NCI-H748 (cell line): Measurements from ENCODE around the gene MEPCE.
A peak's percentile ranks its signal among the peaks of the same experiment; 100 is the strongest.

Source experiments
- DNase-seq: peaks from one replicate; lab custom pipeline; 2025; ENCODE audit not compliant: unreplicated experiment; lab: John Stamatoyannopoulos, UW

Gene MEPCE, protein sequence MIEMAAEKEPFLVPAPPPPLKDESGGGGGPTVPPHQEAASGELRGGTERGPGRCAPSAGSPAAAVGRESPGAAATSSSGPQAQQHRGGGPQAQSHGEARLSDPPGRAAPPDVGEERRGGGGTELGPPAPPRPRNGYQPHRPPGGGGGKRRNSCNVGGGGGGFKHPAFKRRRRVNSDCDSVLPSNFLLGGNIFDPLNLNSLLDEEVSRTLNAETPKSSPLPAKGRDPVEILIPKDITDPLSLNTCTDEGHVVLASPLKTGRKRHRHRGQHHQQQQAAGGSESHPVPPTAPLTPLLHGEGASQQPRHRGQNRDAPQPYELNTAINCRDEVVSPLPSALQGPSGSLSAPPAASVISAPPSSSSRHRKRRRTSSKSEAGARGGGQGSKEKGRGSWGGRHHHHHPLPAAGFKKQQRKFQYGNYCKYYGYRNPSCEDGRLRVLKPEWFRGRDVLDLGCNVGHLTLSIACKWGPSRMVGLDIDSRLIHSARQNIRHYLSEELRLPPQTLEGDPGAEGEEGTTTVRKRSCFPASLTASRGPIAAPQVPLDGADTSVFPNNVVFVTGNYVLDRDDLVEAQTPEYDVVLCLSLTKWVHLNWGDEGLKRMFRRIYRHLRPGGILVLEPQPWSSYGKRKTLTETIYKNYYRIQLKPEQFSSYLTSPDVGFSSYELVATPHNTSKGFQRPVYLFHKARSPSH

DNA sequence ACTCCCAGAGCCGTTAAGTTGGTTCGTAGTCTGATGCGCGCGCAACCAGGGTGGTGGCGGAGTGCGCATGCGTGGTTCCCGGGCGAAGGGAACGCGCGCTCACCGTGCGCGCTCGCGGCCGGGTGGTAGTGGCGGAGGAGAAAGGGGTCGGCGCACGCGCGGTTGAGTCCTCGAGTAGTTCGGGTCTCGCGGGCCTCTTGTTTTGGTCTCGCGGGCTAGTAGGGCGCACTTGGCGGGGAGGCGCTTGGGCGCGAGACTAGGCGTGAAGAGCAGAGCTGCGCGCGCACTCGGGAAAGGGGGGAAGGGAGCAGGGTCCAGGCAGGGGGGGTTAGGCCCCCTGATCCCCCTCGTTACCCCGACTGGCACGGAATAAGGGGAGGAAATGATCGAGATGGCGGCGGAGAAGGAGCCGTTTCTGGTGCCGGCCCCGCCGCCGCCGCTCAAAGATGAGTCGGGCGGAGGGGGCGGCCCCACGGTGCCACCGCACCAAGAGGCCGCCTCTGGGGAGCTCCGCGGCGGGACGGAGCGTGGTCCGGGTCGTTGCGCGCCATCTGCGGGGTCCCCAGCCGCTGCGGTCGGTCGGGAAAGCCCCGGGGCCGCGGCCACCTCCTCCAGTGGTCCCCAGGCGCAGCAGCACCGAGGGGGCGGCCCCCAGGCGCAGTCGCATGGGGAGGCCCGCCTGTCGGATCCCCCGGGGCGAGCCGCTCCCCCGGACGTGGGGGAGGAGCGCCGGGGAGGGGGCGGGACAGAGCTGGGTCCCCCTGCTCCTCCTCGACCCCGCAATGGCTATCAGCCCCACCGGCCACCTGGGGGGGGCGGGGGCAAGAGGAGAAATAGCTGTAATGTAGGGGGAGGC, at the start of gene MEPCE:
Gene MEPCE, plus strand, starts transcription at position 195 of the 856 bp plus-strand sequence. Its CDS starts 188 bp downstream, at position 383.
- DNase-seq, result peak; percentile 98

DNA sequence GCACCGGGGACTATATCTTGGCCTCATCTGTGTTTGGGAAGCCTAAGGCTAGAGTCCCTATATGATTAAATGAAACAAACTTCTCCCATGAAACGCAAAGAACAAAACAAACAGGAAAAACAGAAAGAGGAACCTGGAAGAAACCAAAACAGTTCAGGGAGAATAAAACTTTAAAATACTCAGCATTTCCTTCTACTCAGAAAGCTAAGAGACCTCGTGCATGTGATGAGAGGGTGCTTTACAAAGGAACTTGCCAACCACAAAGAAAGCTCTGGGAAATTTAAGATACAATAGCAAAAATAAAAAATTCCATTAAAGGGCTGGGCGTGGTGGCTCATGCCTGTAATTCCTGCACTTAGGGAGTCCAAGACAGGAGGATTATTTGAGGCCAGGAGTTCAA, 49.4 kb upstream of the MEPCE start:
- no peak for DNase-seq

DNA sequence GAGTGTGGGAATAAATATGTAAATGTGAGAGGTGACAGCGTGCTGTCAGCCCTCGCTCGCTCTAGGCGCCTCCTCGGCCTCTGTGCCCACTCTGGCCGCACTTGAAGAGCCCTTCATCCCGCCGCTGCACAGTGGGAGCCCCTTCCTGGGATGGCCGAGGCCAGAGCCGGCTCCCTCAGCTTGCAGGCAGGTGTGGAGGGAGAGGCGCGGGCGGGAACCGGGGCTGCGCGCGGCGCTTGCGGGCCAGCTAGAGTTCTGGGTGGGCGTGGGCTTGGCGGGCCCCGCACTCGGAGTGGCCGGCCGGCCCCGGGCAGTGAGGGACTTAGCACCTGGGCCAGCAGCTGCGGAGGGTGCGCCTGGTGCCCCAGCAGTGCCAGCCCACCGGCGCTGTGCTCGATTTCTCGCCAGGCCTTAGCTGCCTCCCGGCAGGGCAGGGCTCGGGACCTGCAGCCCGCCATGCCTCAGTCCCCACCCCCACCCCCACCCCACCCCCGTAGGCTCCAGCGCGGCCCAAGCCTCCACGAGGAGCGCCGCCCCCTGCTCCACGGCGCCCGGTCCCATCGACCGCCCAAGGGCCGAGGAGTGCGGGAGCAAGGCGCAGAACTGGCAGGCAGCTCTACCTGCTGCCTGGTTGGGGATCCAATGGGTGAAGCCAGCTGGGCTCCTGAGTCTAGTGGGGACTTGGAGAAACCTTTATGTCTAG, 47.9 kb upstream of the MEPCE start:
- DNase-seq, result peak; percentile 57

DNA sequence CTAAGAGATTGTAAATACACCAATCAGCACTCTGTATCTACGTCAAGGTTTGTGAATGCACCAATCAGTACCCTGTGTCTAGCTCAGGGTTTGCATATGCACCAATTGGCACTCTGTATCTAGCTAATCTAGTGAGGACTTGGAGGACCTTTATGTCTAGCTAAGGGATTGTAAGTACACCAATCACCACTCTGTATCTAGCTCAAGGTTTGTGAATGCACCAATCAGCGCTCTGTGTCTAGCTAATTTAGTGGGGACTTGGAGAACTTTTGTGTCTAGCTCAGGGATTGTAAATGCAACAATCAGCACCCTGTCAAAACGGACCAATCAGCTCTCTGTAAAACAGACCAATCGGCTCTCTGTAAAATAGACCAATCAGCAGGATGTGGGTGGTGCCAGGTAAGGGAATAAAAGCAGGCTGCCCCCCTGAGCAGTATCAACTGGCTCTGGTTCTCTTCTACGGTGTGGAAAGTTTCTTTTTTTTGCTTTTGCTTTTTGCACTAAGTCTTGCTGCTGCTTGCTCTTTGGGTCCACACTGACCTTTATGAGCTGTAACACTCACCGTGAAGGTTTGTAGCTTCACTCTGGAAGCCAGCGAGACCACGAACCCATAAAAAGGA, 47.3 kb upstream of the MEPCE start:
- peak; percentile 93 for DNase-seq

DNA sequence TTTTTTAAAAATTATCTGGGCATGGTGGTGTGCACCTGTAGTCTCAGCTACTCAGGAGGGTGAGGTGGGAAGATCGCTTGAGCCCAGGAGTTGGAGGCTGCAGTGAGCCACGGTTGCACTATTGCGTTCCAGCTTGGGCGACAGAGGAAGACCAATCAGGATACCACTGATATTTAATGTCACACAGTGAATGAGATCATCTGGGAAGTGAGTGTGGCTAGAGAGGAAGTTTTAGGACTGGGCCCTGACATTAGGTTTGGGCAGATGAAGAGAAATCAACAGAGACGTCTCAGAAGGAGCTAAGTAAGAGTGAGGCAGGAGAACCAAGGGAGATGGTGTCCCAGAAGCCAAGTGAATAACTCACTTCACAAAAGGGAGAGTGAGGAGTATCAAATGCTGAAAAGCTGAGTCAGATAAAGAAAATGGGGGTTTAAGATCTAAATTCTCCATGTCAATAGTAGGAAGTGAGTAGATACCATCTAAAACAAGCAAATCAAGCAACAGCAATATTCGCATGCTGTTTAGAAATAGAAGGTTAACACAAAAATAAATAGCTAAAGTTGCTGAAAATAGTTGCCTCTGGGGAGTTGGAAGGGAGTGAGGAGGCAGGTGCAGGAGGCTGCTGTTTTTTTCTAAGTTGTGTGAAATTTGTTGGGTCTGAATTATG, 44.9 kb upstream of the MEPCE start:
- DNase-seq, result no peak

DNA sequence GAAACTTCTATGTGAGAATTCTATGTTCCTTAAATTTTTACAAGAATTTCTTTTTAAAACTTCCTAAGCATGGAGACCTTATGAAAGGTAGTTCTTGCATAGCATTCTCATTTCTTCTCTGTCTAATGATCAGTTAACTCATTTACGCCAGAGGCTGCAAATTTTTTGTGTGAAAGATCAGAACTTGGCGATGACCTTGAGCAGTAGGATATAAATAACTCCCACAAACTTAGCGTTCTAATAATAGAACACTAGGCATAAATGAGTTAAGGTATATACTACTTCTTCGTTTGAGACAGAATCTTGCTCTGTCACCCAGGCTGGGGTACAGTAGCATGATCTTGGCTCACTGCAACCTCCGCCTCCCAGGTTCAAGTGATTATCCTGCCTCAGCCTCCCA, 42.7 kb upstream of the MEPCE start:
- no peak for DNase-seq

DNA sequence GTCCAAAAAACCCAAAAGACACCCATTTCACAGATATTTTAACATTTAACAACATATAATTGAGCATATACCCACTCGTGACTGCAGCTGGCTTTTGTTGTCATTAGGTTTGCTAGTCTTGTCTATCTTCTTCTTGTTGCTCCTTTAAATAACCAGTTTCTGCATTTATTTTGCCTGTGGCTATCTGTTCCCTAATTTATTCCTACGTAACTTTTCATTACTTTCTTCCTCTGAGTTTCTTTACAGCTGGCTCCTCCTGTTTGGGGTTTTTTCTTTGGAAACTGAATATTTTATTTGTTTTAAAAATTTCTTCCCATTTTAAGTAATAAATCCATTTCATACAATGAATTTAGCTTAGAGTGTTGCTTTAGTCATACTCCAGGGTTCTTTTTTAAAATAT, 41.9 kb upstream of the MEPCE start:
- DNase-seq, result no peak

DNA sequence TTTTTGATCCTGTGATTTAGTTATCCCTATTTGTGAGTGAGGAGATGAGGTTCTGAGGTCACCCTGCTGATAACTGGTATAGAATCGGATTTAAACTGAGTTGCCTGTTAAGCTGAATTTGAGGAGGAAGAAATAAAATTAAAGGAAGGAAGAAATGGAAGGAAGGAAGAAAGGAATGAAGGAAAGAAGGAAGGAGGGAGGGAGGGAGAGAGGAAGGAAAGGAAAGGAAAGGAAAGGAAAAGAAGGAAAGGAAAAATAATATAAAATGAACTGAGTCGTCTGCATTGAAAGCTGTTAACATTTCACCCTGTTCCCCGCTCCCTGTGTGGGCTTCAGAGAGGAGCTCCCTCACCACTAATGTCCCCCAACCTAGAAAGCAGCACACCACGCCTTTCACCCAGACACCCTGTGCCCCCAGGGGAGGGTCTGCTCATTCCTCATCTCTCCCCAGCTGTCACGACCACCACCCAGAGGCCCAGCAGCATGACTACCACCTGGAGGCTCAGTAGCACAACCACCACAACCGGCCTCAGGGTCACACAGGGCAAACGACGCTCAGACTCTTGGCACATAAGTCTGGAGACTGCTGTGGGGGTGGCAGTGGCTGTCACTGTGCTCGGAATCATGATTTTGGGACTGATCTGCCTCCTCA, 40.1 kb upstream of the MEPCE start:
- DNase-seq, result no peak

DNA sequence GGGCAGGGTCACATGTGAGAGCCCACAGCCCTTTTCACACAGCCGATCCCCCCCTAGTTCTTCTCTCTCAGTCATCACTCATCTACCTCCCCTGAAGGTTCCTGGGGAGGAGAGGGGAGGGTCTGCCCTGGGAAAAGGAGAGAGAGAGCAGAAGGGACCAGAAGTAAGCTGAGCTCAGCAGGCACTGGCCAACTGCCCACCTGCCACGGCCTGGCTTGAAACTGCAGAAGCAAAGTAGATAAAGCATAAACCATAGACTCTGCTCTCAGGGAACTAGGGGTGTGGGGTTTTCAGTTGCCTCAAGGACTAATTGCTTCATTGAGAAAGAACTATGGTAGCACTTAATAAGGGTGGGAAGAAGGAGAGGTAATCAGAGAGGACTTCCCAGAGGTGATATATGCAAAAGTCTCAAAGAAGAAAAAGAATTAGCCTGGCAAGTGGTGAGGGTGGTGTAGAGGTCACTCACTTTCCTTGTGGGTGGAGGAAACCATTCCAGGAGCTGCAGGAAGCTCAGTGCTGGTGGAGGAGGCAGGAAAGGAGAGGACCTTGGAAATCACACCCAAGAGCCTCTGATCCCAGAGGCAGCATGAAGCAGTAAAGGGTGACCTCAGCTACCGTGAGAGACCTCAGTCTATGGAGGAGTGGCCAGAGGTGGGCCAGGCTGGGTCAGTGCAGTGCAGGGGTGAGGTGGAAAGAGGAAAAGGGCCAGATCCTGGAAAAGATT, 39.2 kb upstream of the MEPCE start:
- DNase-seq, result no peak

DNA sequence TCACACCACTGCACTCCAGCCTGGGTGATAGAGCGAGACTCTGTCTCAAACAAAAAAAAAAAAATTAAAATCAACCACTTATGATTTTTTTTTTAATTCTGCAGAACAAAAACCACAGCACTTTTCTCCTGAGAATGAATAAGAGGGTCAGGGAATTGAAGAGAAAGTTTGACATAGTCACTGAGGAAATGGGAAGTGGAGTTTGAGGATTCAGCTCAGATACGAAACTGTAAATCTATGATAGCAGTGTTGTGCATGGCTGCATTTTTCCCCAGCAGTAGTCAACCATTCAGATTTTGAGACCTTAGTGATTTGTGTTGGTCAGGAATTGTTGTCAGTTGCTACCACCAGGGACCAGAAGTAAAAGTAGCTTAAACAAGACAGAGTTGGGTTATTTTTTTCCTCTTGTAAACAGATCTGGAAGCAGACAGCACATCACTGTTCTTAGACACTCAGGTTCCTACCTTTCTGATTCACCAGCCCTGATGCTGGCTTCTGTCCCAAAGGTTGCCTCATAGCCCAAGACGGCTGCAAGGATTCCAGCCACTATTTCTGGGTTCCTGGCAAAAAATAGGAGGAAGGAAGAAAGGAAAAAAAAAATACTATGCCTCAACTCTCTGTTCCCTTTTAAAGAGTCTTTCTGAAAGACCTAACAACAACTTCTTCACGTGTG, 36.3 kb upstream of the MEPCE start:
- no peak for DNase-seq

DNA sequence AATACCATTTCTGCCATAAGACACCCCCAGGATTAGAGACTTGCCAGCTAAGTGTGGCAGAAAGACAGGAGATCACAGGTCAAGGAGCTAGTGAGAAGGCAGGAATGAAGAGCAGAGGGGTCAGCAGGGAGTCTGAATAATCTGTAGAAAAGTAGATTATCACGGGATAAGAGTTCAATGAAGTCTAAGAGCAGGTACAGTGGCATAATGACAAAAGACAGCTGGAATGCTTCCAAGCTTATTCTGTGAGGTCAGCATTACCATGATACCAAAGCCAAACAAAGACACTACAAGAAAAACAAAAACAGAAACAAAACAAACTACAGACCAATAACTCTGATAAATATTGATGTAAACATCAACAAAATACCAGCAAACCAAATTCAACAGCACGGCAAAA, 35.6 kb upstream of the MEPCE start:
- no peak for DNase-seq

DNA sequence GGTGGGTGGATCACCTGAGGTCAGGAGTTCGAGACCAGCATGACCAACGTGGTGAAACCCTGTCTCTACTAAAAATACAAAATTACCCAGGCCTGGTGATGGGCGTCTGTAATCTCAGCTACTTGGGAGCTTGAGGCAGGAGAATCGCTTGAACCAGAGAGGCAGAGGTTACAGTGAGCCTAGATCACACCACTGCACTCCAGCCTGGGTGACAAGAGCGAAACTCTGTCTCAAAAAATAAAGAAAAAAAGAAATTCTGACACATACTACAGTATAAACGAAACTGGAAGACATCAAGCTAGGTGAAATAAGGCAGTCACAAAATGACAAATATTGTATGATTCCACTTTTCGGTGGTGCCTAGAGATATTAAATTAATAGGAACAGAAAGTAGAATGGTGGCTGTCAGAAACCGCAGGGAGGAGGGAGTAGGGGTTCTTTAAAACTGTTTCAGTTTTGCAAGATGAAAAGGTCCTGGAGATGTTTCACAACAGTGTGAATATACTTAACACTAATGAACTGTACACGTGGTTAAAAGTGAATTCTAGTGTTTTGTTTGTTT, 33.1 kb upstream of the MEPCE start:
- no peak for DNase-seq

DNA sequence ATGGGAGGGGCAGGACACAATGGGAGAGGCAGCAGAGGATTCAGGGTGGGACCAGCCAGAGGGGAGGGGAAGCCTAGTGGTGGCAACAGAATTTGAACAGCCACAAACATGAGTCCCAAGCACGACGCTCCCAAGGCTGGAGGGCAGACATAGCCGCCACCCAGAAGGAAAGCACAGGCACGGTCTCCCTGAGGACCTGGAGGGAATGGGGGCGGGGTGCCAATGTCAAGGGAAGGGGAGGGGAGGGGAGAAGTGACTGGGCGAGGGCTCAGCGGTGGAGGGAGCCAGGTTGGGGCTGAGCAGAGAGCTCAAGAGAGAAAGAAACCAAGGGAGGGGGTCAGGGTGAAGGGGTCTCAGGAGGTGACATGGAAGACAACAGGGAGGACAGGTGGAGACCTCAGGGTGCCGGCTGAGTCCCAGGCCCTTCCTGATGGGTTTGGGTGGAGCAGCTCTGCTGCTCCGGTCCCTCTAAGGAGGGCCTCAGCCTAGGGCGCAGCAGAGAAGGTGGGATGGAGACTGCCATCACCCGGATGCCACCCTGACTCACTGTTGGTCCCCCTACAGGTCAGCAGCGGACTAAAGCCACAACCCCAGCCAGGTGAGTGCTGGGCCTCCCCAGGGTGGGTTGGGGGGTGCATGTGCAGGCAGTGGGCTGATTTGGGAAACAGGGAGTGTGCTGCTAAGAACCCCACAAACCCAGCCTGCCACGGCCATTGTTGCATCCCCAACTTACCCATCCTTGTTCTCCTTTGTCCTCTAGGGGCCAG, 32.1 kb upstream of the MEPCE start:
- no peak for DNase-seq

DNA sequence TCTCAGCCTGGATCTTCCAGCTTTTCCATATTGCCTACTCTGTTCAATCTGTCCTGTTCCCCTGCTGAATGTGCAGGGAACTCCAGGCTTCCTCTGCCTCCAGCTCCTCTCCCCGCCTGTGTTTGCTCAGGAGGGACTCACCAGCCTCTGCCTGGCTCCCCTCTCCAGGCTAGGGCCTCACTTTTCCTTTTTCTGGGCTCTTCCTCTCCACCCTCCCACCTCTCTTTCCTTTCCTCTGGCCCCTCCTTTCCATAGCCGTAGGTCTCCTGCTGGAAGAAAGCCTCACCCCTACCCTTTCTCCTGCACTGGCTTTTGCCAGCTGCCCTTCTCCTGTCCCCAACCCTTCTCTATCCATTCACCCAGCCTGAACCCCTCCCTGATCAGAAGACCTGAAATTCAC, 31.4 kb upstream of the MEPCE start:
- no peak for DNase-seq

DNA sequence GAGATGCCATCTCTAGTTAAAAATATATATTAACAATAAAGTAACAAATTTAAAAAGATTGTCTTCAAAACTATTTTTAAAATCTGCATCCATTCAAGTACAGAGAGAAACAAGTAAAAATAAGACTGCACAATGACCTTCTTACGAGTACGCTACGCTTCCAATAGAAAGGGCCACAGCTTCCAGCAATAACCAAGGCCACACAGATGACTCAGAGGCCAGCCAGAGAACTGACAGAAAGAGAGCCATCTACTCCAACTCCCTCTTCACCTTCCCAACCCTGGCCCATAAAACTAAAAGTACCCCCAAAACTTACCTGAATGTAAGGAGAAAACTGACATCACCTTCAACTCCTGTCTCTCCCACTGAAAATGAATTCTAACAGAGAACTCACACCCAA, 29.6 kb upstream of the MEPCE start:
- DNase-seq, result no peak

DNA sequence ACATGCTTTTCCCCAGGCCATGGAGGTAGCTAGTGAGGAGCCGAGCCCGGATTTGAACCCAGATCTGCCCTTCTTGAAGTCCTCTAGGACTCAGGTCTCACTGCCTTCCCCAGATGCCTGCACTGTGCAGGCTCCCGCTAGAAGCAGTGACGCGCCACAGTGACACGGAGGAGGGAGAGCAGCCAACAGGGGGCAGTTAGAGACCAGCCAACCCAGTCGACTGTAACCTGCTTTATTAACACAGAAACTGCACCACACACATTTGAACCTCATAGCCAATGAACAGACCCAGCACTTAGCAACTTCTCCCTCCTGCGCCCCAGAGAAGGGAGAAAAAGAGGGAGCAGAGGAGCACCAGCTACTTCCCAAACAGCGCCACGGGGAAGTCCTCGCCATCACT, 29.0 kb upstream of the MEPCE start:
- peak; percentile 8 for DNase-seq

DNA sequence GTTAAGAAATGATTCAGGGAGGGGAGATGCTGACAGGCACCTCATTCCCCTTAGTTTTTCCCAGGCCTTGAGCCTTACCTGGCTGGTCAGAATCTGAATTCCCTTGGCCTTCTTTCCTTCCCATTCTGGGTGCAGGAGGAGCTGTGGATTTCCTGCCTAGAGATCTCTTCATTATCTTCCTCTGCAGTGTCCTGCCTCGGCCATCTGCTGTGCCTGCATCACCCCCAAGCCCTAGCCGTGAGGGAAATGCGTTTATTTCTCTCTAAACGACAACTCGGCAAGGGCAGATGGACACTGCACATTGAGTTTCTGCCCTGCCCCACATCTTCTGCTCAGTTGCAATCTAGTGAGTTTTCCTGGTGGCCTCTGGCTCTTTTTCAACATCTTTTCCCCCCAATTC, 27.8 kb upstream of the MEPCE start:
- no peak for DNase-seq
